ENCODE results near the gene KLF13.

- no peak for TF ChIP-seq CTCF (IDR thresholded peaks at IDR 0.05; ENCODE audit: low read length)
- no peak for TF ChIP-seq EZH2 (IDR thresholded peaks at IDR 0.05; ENCODE audit: borderline replicate concordance, low read length)
Measured at GRCh38 chr15:31352339-31352751, 25.7 kb downstream of the KLF13 start.

All from OCI-LY1 (cell line).